ENCODE data around the gene RNASE2.
"Not testable (repeated sequence)": the region's sequence is repeated elsewhere in the genome, so short reads cannot be mapped to it uniquely, and the experiment has no call there.

RNASE2 gene

GRCh38 chr14:20976291-20976690, 21.0 kb downstream of the RNASE2 start:
- in situ Hi-C loops (cut with HindIII; ENCODE audit: low pct_ligation_motif_present, low pct_unique_long_range_greater_than_20kb, low sequenced_read_pairs): no loop called here
- DNase-seq: no peak

GRCh38 chr14:20978687-20979086, 23.4 kb downstream of the RNASE2 start:
- in situ Hi-C loops (cut with HindIII; ENCODE audit: low pct_ligation_motif_present, low pct_unique_long_range_greater_than_20kb, low sequenced_read_pairs): no loop called here
- DNase-seq: no peak

GRCh38 chr14:20980906-20981305, 25.6 kb downstream of the RNASE2 start:
- no peak for DNase-seq
- in situ Hi-C loops (cut with HindIII; ENCODE audit: low pct_ligation_motif_present, low pct_unique_long_range_greater_than_20kb, low sequenced_read_pairs): no loop called here

GRCh38 chr14:20982646-20983369, 27.5 kb downstream of the RNASE2 start:
- no peak for DNase-seq
- in situ Hi-C loops (cut with HindIII; ENCODE audit: low pct_ligation_motif_present, low pct_unique_long_range_greater_than_20kb, low sequenced_read_pairs): no loop called here

- DNase-seq; in situ Hi-C loops (cut with HindIII; ENCODE audit: low pct_ligation_motif_present, low pct_unique_long_range_greater_than_20kb, low sequenced_read_pairs): not testable (repeated sequence)
These were observed 30.4 kb downstream of the RNASE2 start for GRCh38 chr14:20985650-20986049.

GRCh38 chr14:20986811-20987210, 31.5 kb downstream of the RNASE2 start:
- peak; percentile 80 for DNase-seq
- in situ Hi-C loops (cut with HindIII; ENCODE audit: low pct_ligation_motif_present, low pct_unique_long_range_greater_than_20kb, low sequenced_read_pairs): no loop called here

- in situ Hi-C loops (cut with HindIII; ENCODE audit: low pct_ligation_motif_present, low pct_unique_long_range_greater_than_20kb, low sequenced_read_pairs): no loop called here
These were observed 33.6 kb downstream of the RNASE2 start for GRCh38 chr14:20988717-20989470.

GRCh38 chr14:20989471-20989786, 34.1 kb downstream of the RNASE2 start:
- DNase-seq: no peak
- in situ Hi-C loops (cut with HindIII; ENCODE audit: low pct_ligation_motif_present, low pct_unique_long_range_greater_than_20kb, low sequenced_read_pairs): no loop called here

More at GRCh38 chr14:20988717-20989470, 33.6 kb downstream of the RNASE2 start:
- DNase-seq: no peak

- peak; percentile 97 for DNase-seq
- in situ Hi-C loops (cut with HindIII; ENCODE audit: low pct_ligation_motif_present, low pct_unique_long_range_greater_than_20kb, low sequenced_read_pairs): no loop called here
These were observed 34.7 kb downstream of the RNASE2 start, which contains the start of gene METTL17 for GRCh38 chr14:20989787-20990600. Gene METTL17 (plus strand): TSS chr14:20989980. CDS start chr14:20990003, 23 bp downstream.

GRCh38 chr14:20996521-20996920, 41.2 kb downstream of the RNASE2 start:
- DNase-seq: no peak
- in situ Hi-C loops (cut with HindIII; ENCODE audit: low pct_ligation_motif_present, low pct_unique_long_range_greater_than_20kb, low sequenced_read_pairs): no loop called here

- in situ Hi-C loops (cut with HindIII; ENCODE audit: low pct_ligation_motif_present, low pct_unique_long_range_greater_than_20kb, low sequenced_read_pairs): no loop called here
- DNase-seq: no peak
These were observed 41.8 kb downstream of the RNASE2 start for GRCh38 chr14:20997115-20997514.

GRCh38 chr14:20997564-20997963, 42.3 kb downstream of the RNASE2 start:
- in situ Hi-C loops (cut with HindIII; ENCODE audit: low pct_ligation_motif_present, low pct_unique_long_range_greater_than_20kb, low sequenced_read_pairs): no loop called here
- no peak for DNase-seq

GRCh38 chr14:20998139-20998538, 42.9 kb downstream of the RNASE2 start:
- in situ Hi-C loops (cut with HindIII; ENCODE audit: low pct_ligation_motif_present, low pct_unique_long_range_greater_than_20kb, low sequenced_read_pairs): no loop called here
- DNase-seq: no peak

GRCh38 chr14:20998674-20999366, 43.5 kb downstream of the RNASE2 start, which contains the start of gene SLC39A2:
Gene SLC39A2 (plus strand): TSS chr14:20999293. CDS start chr14:20999447, 154 bp downstream.
- peak; percentile 69 for DNase-seq
- in situ Hi-C loops (cut with HindIII; ENCODE audit: low pct_ligation_motif_present, low pct_unique_long_range_greater_than_20kb, low sequenced_read_pairs): no loop called here

GRCh38 chr14:20999591-20999990, 44.3 kb downstream of the RNASE2 start:
- DNase-seq: no peak
- in situ Hi-C loops (cut with HindIII; ENCODE audit: low pct_ligation_motif_present, low pct_unique_long_range_greater_than_20kb, low sequenced_read_pairs): no loop called here

- in situ Hi-C loops (cut with HindIII; ENCODE audit: low pct_ligation_motif_present, low pct_unique_long_range_greater_than_20kb, low sequenced_read_pairs): no loop called here
- no peak for DNase-seq
These were observed 45.9 kb downstream of the RNASE2 start for GRCh38 chr14:21001218-21001617.

GRCh38 chr14:21003788-21004346, 48.6 kb downstream of the RNASE2 start:
- DNase-seq: no peak

More at GRCh38 chr14:21003788-21004346, 48.6 kb downstream of the RNASE2 start:
- in situ Hi-C loops (cut with HindIII; ENCODE audit: low pct_ligation_motif_present, low pct_unique_long_range_greater_than_20kb, low sequenced_read_pairs): no loop called here
